Calu3 (cell line): Measurements from ENCODE around the gene HAUS7. TPM values are rescaled to one million over a fixed set of nuclear protein-coding genes. Genes with fewer than 3 reads are reported as not detected.

Experiments
- BruUV-seq: library from RNA; stranded (reverse); fragments of 400-500 nt; replicated peaks from 2 replicates; lab custom pipeline; 2021; lab: Mats Ljungman, UMichigan
- CTCF ChIA-PET: fragments of 300-600 bp; sonication (Branson Sonifier 250); formaldehyde crosslinking; loops from one replicate; lab custom pipeline; 2022; ENCODE audit warnings: antibody characterized with exemption; lab: Charles Lee
- DNase-seq: peaks from one replicate; pipeline ENCODE4 v3.0.0; 2022
- H3K27ac Mint-ChIP-seq: one replicate; pipeline ENCODE4 v1.8.0; 2022; ENCODE audit warnings: mixed read lengths; ENCODE audit not compliant: unreplicated experiment
- H3K27me3 Mint-ChIP-seq: one replicate; pipeline ENCODE4 v1.8.0; 2022; ENCODE audit warnings: mixed read lengths; ENCODE audit not compliant: unreplicated experiment
- H3K36me3 Mint-ChIP-seq: one replicate; pipeline ENCODE4 v1.8.0; 2022; ENCODE audit warnings: mild to moderate bottlenecking, moderate library complexity, mixed read lengths; ENCODE audit not compliant: insufficient read depth, unreplicated experiment
- H3K4me1 Mint-ChIP-seq: one replicate; pipeline ENCODE4 v1.8.0; 2022; ENCODE audit warnings: mild to moderate bottlenecking, low read depth, mixed read lengths; ENCODE audit not compliant: unreplicated experiment
- H3K4me3 Mint-ChIP-seq: one replicate; pipeline ENCODE4 v1.8.0; 2022; ENCODE audit warnings: mild to moderate bottlenecking, low read depth, moderate library complexity, mixed read lengths; ENCODE audit not compliant: unreplicated experiment
- H3K9me3 Mint-ChIP-seq: one replicate; pipeline ENCODE4 v1.8.0; 2022; ENCODE audit warnings: low read depth, mixed read lengths; ENCODE audit not compliant: unreplicated experiment
- intact Hi-C: fragments of 100-400 bp; cut with micrococcal nuclease; formaldehyde crosslinking; loops from one replicate; pipeline ENCODE4 v1.10.0; 2022; ENCODE audit not compliant: unreplicated experiment
- total RNA-seq: library from RNA; stranded (reverse); gene quantifications from 2 replicates; pipeline ENCODE4 v1.2.3, GENCODE V29; 2022
- TF ChIP-seq, protein P1 (sequence below): fragments of 200-600 bp; IDR thresholded peaks from one replicate; pipeline ENCODE4 v1.8.0; 2022; ENCODE audit warnings: antibody characterized with exemption; ENCODE audit not compliant: unreplicated experiment

Gene HAUS7
- total RNA-seq, 1 experiment from 2014 or later: 38.6 TPM

GRCh38 chrX:153445856-153446635, 24.3 kb downstream of the HAUS7 start, which contains the start of gene TREX2:
Gene TREX2, minus strand, starts transcription at chrX:153446056. Its CDS starts 626 bp downstream, at chrX:153445430.
- no TSS peak for BruUV-seq
- H3K36me3 Mint-ChIP-seq: peaks cover 17% of the 10 kb centered on the region
- no peaks in the 10 kb centered on the region for H3K4me1 Mint-ChIP-seq
- intact Hi-C loops: no loop called here
- TF ChIP-seq, protein P1, sequence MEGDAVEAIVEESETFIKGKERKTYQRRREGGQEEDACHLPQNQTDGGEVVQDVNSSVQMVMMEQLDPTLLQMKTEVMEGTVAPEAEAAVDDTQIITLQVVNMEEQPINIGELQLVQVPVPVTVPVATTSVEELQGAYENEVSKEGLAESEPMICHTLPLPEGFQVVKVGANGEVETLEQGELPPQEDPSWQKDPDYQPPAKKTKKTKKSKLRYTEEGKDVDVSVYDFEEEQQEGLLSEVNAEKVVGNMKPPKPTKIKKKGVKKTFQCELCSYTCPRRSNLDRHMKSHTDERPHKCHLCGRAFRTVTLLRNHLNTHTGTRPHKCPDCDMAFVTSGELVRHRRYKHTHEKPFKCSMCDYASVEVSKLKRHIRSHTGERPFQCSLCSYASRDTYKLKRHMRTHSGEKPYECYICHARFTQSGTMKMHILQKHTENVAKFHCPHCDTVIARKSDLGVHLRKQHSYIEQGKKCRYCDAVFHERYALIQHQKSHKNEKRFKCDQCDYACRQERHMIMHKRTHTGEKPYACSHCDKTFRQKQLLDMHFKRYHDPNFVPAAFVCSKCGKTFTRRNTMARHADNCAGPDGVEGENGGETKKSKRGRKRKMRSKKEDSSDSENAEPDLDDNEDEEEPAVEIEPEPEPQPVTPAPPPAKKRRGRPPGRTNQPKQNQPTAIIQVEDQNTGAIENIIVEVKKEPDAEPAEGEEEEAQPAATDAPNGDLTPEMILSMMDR: no peak
- no peak within 1 kb of the TSS for H3K27ac Mint-ChIP-seq
- H3K4me3 Mint-ChIP-seq: no peak within 1 kb of the TSS
- DNase-seq: no peak
- no peaks in the 10 kb centered on the region for H3K9me3 Mint-ChIP-seq
- CTCF ChIA-PET: no interaction called here
- no peaks in the 10 kb centered on the region for H3K27me3 Mint-ChIP-seq

- DNase-seq: no peak
- intact Hi-C loops: no loop called here
- no TSS peak for BruUV-seq
- no peak overlapping the region for H3K4me3 Mint-ChIP-seq
- CTCF ChIA-PET: no interaction called here
- H3K27me3 Mint-ChIP-seq: peaks cover 3% of the 10 kb centered on the region
- peaks cover 17% of the 10 kb centered on the region for H3K36me3 Mint-ChIP-seq
- TF ChIP-seq, protein P1: no peak
- no peaks in the 10 kb centered on the region for H3K4me1 Mint-ChIP-seq
- H3K27ac Mint-ChIP-seq: no peak overlapping the region
- H3K9me3 Mint-ChIP-seq: no peaks in the 10 kb centered on the region
Measured at GRCh38 chrX:153445106-153445855, 25.1 kb downstream of the HAUS7 start.

- TF ChIP-seq, protein P1: no peak
- BruUV-seq: no TSS peak
- no peak for DNase-seq
- Mint-ChIP-seq H3K36me3 (peaks cover 17% of the 10 kb centered on the region), H3K27ac (no peak overlapping the region), H3K9me3 (no peaks in the 10 kb centered on the region), H3K4me3 (no peak overlapping the region), H3K4me1 (no peaks in the 10 kb centered on the region), H3K27me3 (peaks cover 11% of the 10 kb centered on the region)
- CTCF ChIA-PET: no interaction called here
- intact Hi-C loops: no loop called here
Measured at GRCh38 chrX:153444333-153445011, 25.9 kb downstream of the HAUS7 start.
